LoVo (cell line): ENCODE results near the gene KRT13.

Experiments used
- DNase-seq: peaks from one replicate; pipeline ENCODE4 v3.0.0-alpha.2; 2016; ENCODE audit warnings: low spot score

KRT13 gene

DNA sequence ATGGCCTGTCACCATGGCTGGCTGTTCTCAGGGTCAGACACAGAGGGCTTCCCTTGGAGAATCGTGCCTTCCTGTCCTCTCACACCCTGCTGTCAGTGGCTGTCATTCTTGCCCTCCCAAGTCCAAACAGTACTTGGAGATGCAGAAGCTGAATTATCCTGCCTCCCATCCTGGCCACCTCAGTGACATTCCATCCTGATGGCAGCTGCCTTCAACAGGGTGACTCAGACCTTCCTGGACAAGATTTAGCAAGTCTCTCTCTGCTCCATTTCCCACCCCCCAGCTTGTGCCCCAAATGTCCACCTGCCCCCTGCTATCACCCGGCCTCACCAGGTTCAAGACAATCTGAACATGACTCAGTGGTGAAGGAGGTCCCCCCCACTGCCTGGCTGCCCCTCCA, 10.9 kb downstream of the KRT13 start:
- DNase-seq, result no peak

DNA sequence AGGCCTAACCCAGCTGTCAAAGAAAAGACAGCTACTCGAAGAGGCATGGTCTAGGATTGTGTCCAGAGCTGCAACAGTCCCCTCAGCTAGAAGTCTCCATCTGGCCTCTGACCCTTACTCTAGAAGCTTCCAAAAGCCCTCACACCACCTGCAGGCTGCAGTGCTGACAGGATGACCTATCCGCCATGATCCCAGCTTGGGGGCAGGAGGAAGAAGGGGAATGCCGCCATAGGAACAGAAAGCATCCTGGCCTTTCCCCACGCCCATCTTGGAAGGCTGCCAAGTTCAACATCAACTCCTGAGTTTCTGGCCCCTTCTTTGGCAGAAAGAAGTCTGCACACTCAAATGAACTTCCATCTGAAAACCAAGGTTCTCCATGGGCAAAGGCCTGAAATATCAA, 12.6 kb downstream of the KRT13 start:
- no peak for DNase-seq

DNA sequence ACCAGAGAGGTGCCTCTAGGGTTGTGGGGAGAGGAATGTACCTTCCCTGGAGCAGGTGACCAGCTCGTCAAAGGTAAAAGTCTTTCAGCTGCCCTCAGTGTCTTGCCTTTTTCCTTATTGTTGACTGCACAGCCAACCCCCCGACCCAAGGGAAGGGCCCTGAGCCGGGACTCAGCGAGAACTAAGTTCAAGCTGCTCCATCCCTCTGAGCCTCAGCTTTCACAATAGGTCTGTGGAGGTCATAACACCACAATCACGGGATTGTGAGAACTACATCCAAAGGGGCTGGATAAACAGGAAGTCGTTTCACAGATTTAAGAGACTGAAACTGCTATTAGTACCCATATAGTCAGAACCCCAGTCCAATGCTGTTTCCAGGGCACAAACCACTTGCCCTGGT, 13.1 kb downstream of the KRT13 start:
- DNase-seq, result no peak

DNA sequence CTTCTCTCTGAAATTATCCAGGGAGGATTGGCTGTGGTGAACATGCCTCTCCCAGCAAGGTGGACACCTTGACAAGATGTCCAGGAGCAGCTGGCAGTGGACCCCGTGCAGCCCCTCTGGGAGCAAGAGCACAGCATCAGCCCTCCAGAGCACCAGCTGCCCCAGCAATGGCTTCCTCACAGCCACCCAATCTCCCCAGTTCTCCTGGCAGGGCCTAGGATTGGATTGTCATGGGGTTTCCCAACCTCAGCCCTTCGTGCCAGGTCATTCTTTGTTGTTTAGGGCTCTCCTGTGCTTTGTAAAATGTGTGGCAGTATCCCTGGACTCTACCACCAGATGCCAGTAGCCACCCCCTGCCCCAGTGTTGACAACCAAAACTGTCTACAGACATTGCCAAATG, 13.9 kb downstream of the KRT13 start:
- DNase-seq, result no peak

GRCh38 chr17:41490000-41490990, 15.1 kb downstream of the KRT13 start:
- no peak for DNase-seq

- no peak for DNase-seq
Measured at GRCh38 chr17:41489531-41489930, 15.9 kb downstream of the KRT13 start, which contains the start of gene KRT36. Gene KRT36, minus strand, starts transcription at chr17:41489910. Its CDS starts 46 bp downstream, at chr17:41489864.

DNA sequence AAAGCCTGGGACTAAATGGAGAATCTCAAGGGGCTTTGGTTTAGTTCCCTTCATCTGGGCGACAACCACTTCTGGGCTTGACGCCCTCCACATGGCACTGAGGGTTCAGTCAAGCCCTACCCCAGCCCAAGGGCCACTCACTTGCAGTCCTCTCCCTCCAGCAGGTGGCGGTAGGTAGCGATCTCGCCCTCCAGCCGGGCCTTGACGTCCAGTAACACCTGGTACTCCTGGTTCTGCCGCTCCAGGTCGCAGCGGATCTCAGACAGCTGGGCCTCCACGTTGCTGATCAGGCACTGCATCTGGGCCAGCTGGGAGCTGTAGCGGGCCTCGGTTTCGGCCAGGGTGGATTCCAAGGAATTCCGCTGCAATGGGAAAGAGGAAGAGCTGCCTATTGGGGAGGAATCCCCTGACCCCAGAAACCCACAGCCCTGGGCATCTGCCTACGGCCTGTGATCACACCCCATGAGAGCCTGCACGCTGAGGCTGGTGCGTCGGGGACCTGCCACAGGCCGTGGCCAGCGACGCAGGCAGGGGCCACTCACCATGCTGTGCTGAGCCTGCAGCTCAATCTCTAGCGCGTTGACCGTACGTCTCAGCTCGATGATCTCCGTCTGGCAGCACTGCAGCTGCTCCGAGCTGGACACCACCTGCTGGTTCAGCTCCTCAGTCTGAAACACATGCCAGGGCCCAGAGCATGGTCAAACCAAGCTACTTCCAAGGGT, 18.4 kb downstream of the KRT13 start:
- DNase-seq, result no peak

DNA sequence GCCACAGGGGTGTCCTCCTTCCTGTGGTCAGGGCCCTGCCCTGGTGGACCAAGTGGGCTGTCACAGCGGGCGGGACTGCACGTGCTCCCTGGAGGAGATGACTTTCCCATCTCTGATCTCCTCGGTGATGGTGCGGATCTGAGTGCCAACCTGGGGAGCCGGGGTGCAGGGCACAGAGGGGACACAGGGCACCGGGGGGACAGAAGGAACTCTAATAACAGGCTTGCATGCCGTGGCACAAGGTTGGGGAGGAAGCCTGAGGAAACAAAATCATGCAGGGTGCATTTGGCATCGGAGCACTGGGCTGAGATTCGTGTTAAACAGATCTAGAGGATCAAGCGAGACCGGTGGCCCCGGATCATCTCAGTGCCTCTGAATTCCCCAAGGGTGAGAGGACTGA, 19.1 kb downstream of the KRT13 start:
- DNase-seq, result no peak

- no peak for DNase-seq
Measured at GRCh38 chr17:41484920-41485904, 20.2 kb downstream of the KRT13 start.

GRCh38 chr17:41483991-41484826, 21.2 kb downstream of the KRT13 start:
- DNase-seq, result no peak

- no peak for DNase-seq
Measured at GRCh38 chr17:41483531-41483930, 21.9 kb downstream of the KRT13 start.

DNA sequence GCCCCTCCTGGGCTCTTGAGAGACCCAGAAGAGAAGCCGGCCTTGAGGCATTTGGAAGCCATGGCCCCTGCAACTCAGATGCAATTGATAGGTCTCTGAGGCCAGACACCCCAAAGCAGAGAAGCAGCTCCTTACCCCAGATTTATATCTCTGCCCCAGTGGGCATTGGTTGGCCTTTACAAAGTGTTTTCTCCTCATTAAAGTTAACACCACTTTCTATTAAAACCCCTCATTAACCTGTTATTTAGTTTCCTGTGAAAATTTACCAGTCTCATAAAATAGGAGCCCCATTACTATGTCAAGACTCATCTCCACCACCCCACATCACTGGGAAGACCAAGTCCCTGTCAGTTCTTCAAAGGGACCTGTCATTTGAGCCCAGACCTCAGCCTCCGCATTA, 24.4 kb downstream of the KRT13 start, which contains the start of gene KRT35:
TSS of gene KRT35 (minus strand) at position 116 of the 400 bp plus-strand sequence. CDS start at position 62, 54 bp downstream.
- no peak for DNase-seq

GRCh38 chr17:41480581-41480980, 24.8 kb downstream of the KRT13 start:
- no peak for DNase-seq

DNA sequence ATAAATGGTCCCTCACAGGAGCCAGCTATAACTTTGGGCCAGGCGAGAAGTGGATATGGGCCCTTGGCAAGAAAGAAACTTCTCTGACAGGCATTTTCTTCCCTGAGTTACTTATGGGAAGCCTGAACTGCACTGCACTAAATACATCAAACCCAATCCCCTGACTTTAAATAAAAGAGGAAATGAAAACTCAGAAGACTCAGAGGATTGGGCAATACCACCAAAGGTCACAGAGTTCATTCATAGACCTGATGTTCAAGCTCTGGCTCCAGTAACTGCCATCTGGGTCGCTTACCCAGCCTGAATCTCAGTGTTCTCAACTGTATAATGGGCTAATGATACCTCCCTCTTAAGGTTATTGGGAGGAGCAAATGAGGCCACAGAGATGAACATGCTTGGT, 25.3 kb downstream of the KRT13 start:
- no peak for DNase-seq

DNA sequence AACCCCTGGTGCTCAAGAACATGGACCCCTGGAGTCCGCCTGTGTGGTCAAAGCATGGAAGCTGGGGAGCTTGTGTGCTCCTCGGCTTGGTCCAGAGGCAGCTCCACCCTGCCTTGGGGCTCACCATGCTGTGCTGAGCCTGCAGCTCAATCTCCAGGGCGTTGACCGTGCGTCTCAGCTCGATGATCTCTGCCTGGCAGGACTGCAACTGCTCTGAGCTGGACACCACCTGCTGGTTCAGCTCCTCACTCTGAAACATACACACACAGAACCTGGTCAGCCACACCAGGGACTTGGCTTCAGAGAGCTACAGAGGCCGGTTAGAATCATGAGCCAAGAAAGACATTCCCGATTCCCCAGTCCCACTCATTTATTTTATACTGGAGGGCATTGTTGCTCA, 27.2 kb downstream of the KRT13 start:
- DNase-seq, result no peak

- DNase-seq, result no peak
Measured at GRCh38 chr17:41476866-41477815, 28.3 kb downstream of the KRT13 start.

GRCh38 chr17:41475421-41475820, 30.0 kb downstream of the KRT13 start:
- no peak for DNase-seq

GRCh38 chr17:41474863-41475262, 30.5 kb downstream of the KRT13 start:
- no peak for DNase-seq

DNA sequence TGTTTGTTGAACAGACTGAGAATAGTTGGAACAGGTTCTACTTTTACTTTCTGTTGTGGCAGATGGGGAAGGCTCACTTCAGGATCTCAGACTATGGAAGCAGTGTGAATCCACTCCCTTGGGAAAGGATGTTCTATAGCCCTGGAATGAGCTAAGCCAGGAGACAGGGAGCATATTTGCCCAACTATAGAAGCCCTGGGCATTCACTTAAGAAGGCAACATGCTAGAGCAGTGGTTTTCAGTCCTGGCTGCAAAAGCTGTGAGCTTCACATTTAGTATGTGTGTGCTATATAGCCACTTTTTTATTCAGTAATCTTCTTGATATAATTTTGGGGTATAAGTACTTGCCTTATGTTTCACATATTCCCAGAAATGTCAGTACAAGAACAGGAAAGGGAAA, 37.1 kb downstream of the KRT13 start:
- no peak for DNase-seq

DNA sequence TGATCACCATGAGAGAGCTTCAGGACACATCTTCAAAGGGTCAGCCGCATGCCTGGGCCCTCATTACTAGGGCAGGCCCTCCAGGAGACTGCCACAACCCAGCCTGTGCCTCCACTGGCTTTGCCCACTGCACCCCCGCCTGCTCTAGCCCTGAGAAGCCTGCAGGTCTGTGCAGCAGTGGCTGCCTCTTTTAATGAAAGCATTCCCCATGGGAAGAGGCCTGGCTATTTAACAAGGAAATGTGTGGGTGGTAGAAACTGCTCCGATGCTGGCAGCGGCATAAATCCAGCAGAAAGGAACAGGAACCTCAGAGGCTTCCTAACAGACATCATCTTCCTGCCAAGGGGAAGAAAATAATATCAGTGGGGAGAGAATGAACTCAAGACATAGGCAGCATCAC, 37.9 kb downstream of the KRT13 start:
- no peak for DNase-seq
